Neural crest cell (in vitro differentiated cells): ENCODE results near the gene DOCK4. TPM values are rescaled to one million over a fixed set of nuclear protein-coding genes. Genes with fewer than 3 reads are reported as not detected.

ENCODE experiments used
- DNase-seq: peaks from one replicate; pipeline ENCODE4 v3.0.0; 2021; ENCODE audit warnings: low read depth, mixed read lengths, low spot score
- H3K27ac Mint-ChIP-seq: one replicate; pipeline ENCODE4 v1.8.0; 2021; ENCODE audit warnings: mild to moderate bottlenecking, mixed read lengths; ENCODE audit not compliant: unreplicated experiment
- H3K27me3 Mint-ChIP-seq: 2 replicates; pipeline ENCODE4 v1.8.0; 2021; ENCODE audit warnings: low read depth, mild to moderate bottlenecking, mixed read lengths
- H3K36me3 Mint-ChIP-seq: 2 replicates; pipeline ENCODE4 v1.8.0; 2021; ENCODE audit warnings: low read depth, mild to moderate bottlenecking, mixed read lengths
- H3K4me1 Mint-ChIP-seq: 2 replicates; pipeline ENCODE4 v1.8.0; 2021; ENCODE audit warnings: mixed read lengths
- H3K4me3 Mint-ChIP-seq: one replicate; pipeline ENCODE4 v1.8.0; 2021; ENCODE audit warnings: mild to moderate bottlenecking, mixed read lengths
- H3K9me3 Mint-ChIP-seq: 2 replicates; pipeline ENCODE4 v1.8.0; 2021; ENCODE audit warnings: mixed read lengths
- CTCF ChIP-seq: fragments of 200-600 bp; sonication (generic); conservative IDR thresholded peaks from 2 replicates; pipeline ENCODE4 v1.5.0; 2021; ENCODE audit warnings: antibody characterized with exemption, mild to moderate bottlenecking
- total RNA-seq: library from RNA; stranded (reverse); gene quantifications from 2 replicates; pipeline ENCODE4 v1.2.1, GENCODE V29; 2021

The DOCK4 gene
- total RNA-seq, 1 donor from 2014 or later: 15.3 TPM

GRCh38 chr7:111954474-111955381 is 251.5 kb downstream of the DOCK4 start:
- no peaks in the 10 kb centered on the region for H3K36me3 Mint-ChIP-seq
- no peaks in the 10 kb centered on the region for H3K27me3 Mint-ChIP-seq
- TF ChIP-seq CTCF: no peak
- no peaks in the 10 kb centered on the region for H3K9me3 Mint-ChIP-seq
- no peak overlapping the region for H3K27ac Mint-ChIP-seq
- no peak overlapping the region for H3K4me3 Mint-ChIP-seq
- peaks cover 27% of the 10 kb centered on the region for H3K4me1 Mint-ChIP-seq
- DNase-seq: no peak

GRCh38 chr7:111954056-111954455 is 252.1 kb downstream of the DOCK4 start:
- Mint-ChIP-seq H3K4me1 (peaks cover 22% of the 10 kb centered on the region), H3K27me3 (no peaks in the 10 kb centered on the region), H3K4me3 (no peak overlapping the region), H3K36me3 (no peaks in the 10 kb centered on the region), H3K9me3 (no peaks in the 10 kb centered on the region), H3K27ac (no peak overlapping the region)
- TF ChIP-seq CTCF: no peak
- no peak for DNase-seq

- H3K4me1 Mint-ChIP-seq: peaks cover 17% of the 10 kb centered on the region
- H3K9me3 Mint-ChIP-seq: no peaks in the 10 kb centered on the region
- no peak for DNase-seq
- no peaks in the 10 kb centered on the region for H3K27me3 Mint-ChIP-seq
- no peak for TF ChIP-seq CTCF
- H3K4me3 Mint-ChIP-seq: no peak overlapping the region
- no peaks in the 10 kb centered on the region for H3K36me3 Mint-ChIP-seq
- no peak overlapping the region for H3K27ac Mint-ChIP-seq
These were observed 252.6 kb downstream of the DOCK4 start for GRCh38 chr7:111953611-111954010.

GRCh38 chr7:111952783-111953182 is 253.4 kb downstream of the DOCK4 start:
- H3K36me3 Mint-ChIP-seq: peaks cover 3% of the 10 kb centered on the region
- peaks cover 17% of the 10 kb centered on the region for H3K4me1 Mint-ChIP-seq
- no peak for TF ChIP-seq CTCF
- no peak for DNase-seq
- no peaks in the 10 kb centered on the region for H3K27me3 Mint-ChIP-seq
- H3K9me3 Mint-ChIP-seq: no peaks in the 10 kb centered on the region
- H3K27ac Mint-ChIP-seq: no peak overlapping the region
- H3K4me3 Mint-ChIP-seq: no peak overlapping the region

- H3K9me3 Mint-ChIP-seq: no peaks in the 10 kb centered on the region
- no peak for DNase-seq
- no peak overlapping the region for H3K4me3 Mint-ChIP-seq
- no peaks in the 10 kb centered on the region for H3K27me3 Mint-ChIP-seq
- H3K27ac Mint-ChIP-seq: no peak overlapping the region
- H3K36me3 Mint-ChIP-seq: peaks cover 3% of the 10 kb centered on the region
- H3K4me1 Mint-ChIP-seq: peaks cover 17% of the 10 kb centered on the region
- TF ChIP-seq CTCF: no peak
These were observed 255.1 kb downstream of the DOCK4 start for GRCh38 chr7:111951052-111951451.
